UCSD-AML1 (cell line): Measurements from ENCODE around the gene FASN.
"Not testable (repeated sequence)": the region's sequence is repeated elsewhere in the genome, so short reads cannot be mapped to it uniquely, and the experiment has no call there.

ENCODE experiments used
- DNase-seq: peaks from one replicate; lab custom pipeline; 2025; ENCODE audit not compliant: unreplicated experiment; lab: John Stamatoyannopoulos, UW

FASN gene

GRCh38 chr17:82047914-82048570 is 50.0 kb downstream of the FASN start:
- no peak for DNase-seq

GRCh38 chr17:82047379-82047778 is 50.7 kb downstream of the FASN start:
- DNase-seq, result no peak

GRCh38 chr17:82046903-82047302 is 51.1 kb downstream of the FASN start:
- no peak for DNase-seq

GRCh38 chr17:82045936-82046484 is 52.0 kb downstream of the FASN start:
- no peak for DNase-seq

- no peak for DNase-seq
Observed at GRCh38 chr17:82043507-82043906, 54.5 kb downstream of the FASN start.

- DNase-seq, result no peak
Observed at GRCh38 chr17:82042649-82043048, 55.4 kb downstream of the FASN start.

GRCh38 chr17:82041144-82041814 is 56.8 kb downstream of the FASN start:
- no peak for DNase-seq

GRCh38 chr17:82039695-82040299 is 58.2 kb downstream of the FASN start:
- DNase-seq, result no peak

- not testable (repeated sequence) for DNase-seq
Observed at GRCh38 chr17:82038796-82039409, 59.1 kb downstream of the FASN start.

GRCh38 chr17:82037889-82038195 is 60.2 kb downstream of the FASN start:
- DNase-seq, result no peak

GRCh38 chr17:82037092-82037888 is 60.7 kb downstream of the FASN start, which contains the start of gene DCXR:
Gene DCXR, minus strand, starts transcription at chr17:82037697. Its CDS starts 15 bp downstream, at chr17:82037682.
- DNase-seq, result peak; percentile 97

- DNase-seq, result no peak
Observed at GRCh38 chr17:82036634-82037091, 61.4 kb downstream of the FASN start.

GRCh38 chr17:82035956-82036633 is 61.9 kb downstream of the FASN start:
- no peak for DNase-seq

- no peak for DNase-seq
Observed at GRCh38 chr17:82035488-82035887, 62.5 kb downstream of the FASN start.

GRCh38 chr17:82034371-82035011 is 63.5 kb downstream of the FASN start:
- no peak for DNase-seq

GRCh38 chr17:82033359-82034085 is 64.5 kb downstream of the FASN start:
- no peak for DNase-seq

GRCh38 chr17:82031885-82032627 is 66.0 kb downstream of the FASN start:
- no peak for DNase-seq

GRCh38 chr17:82031303-82031884 is 66.6 kb downstream of the FASN start, which contains the start of gene RAC3:
Gene RAC3, plus strand, starts transcription at chr17:82031678. Its CDS starts 84 bp downstream, at chr17:82031762.
- DNase-seq, result peak; percentile 52
